ENCODE data around the gene TOR1AIP1.
"Not testable (repeated sequence)": the region's sequence is repeated elsewhere in the genome, so short reads cannot be mapped to it uniquely, and the experiment has no call there.

TOR1AIP1 gene

GRCh38 chr1:179937668-179938254, 55.7 kb downstream of the TOR1AIP1 start:
- no peak for DNase-seq

- no peak for DNase-seq
Observed at GRCh38 chr1:179938752-179939151, 56.7 kb downstream of the TOR1AIP1 start.

- DNase-seq: no peak
Observed at GRCh38 chr1:179939941-179940340, 57.9 kb downstream of the TOR1AIP1 start.

DNA sequence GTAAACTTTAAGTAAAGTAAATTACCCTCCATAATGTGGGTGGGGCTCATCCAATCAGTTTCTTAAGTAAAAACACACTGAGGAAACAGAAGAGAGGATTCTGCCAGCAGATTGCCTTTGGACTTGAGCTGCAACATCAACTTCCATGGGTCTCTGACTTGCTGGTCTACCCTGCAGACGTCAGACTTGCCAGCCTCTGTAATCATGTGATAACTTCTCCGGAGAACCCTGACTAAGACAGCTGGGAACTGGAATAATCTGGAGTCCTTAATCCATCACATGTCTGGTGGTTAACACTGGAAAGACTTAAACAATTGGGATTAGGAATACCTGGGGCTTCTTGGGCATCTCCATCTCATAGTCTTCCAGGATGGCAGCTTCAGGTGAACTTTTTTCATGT, 59.4 kb downstream of the TOR1AIP1 start:
- no peak for DNase-seq

GRCh38 chr1:179950651-179951050, 68.6 kb downstream of the TOR1AIP1 start:
- no peak for DNase-seq

DNA sequence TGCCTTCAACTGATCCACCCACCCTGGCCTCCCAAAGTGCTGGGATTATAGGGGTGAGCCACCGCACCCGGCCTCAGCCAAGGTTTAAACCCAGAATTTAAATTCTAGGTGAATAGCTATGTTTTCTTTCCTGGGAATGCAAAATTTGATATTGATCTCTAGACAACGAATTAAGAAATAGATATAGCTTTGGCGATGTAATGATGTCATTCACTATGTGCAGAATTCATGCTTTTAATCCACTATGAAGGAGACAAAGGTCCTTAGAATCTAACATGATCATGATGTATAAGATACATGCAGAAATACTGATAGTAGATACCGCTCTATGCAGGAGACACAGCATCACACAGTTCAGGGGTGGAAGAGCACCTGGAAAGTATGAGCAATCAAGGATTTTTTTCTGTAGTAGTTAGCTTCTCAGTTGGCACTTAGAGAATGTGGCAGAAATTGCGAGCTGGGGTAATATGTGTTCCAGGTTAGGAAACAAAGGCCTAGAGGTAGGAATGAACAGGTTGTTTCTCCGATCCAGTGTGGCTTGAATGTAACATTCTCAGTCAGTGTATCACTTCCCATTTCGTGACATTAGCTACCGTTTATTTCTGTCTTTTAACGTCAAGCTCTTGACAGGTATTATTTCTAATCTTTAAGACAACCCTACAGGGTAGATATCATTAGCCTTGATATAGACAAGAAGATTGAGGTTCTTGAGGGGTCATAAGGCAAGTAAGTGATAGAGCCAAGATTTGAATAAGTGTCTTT, 69.5 kb downstream of the TOR1AIP1 start:
- no peak for DNase-seq

- DNase-seq: no peak
Observed at GRCh38 chr1:179952186-179952585, 70.1 kb downstream of the TOR1AIP1 start.

GRCh38 chr1:179953974-179954492, 71.9 kb downstream of the TOR1AIP1 start:
- peak in 6 of 56 donors; percentile 7 to 70 (median 54) for DNase-seq

DNA sequence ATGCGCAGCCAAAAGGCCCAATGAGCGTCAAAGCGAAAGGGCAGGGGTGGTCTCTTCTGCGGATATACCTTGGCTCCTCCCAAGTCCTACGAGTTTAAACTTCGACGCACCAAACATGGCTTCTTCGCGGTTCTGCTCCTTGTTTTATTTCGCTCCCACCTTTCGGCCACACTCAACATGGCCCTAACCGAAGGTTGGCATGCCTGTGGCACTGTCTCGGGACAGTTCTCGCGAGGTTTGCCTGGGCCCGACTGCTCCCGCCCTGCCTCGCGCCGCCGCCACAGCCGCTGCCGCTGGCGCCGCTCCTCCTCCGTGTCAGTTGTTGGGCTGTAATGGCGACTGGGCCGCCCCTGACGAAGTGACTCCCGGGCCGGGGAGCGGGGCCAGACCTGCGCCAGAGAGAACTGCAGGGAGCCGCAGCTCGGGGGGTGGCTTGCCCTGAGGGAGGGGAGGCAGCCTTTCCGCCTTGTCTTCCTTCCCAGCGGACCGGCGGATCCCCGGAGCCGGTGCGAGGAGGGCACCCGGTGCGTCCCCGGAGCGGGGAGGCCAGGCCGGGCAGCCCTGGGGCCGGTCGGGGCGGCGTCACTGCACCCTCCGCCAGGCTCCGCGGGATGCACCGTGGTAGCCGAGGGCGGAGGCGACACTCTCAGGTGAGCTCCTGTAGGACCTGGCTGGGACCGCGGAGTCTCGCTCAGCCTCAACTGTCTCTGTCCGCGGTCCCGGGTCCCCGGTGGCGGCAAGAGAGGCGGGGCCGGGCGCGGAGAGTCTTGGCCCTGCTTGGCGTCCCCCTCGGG, 72.6 kb downstream of the TOR1AIP1 start, which contains the start of gene CEP350:
Gene CEP350 (plus strand): TSS at position 318 of the 794 bp plus-strand sequence. CDS start 31,372 bp downstream, outside the sequence.
- DNase-seq: peak; percentile 55 to 97 (median 93)

DNA sequence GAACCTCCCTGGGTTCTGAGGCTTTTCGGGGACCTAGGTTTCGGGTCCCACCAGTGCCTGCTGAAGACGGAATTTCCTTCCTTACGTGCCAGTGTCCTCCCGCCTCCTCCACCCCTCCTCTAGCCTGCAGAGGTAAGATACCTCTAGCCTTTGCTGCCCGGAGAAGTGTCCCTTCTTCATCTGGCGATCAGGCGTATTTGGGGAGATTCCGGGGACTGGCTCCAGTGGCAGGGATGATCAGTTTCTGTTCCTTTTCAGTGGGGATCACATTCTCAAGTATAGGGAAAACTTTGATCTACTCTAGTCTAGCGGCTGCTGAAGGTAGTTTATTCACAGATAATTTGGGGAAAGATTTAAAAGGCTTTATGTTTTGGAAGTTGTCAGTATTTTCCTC, 73.2 kb downstream of the TOR1AIP1 start:
- DNase-seq: peak in 11 of 56 donors; percentile 7 to 76 (median 44)

DNA sequence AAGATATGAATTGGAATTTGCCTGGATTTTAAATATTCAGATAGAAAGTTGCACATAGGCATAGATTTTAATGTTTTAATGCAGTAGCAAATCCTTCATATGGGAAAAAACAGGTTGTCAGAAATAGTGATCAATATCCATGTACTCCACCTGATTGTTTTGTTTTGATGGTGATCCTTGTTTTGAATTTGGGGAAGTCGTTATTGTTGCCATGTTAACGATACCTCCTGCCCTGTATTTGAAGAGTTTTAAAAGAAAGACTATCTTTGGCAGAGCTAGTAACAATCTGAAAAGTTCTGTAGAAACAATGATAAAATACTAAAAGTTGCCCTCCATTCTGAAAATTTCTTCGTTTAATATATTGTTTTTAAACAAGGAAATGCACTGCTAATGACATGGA, 73.6 kb downstream of the TOR1AIP1 start:
- DNase-seq: no peak

- DNase-seq: no peak
Observed at GRCh38 chr1:179958359-179958758, 76.3 kb downstream of the TOR1AIP1 start.

DNA sequence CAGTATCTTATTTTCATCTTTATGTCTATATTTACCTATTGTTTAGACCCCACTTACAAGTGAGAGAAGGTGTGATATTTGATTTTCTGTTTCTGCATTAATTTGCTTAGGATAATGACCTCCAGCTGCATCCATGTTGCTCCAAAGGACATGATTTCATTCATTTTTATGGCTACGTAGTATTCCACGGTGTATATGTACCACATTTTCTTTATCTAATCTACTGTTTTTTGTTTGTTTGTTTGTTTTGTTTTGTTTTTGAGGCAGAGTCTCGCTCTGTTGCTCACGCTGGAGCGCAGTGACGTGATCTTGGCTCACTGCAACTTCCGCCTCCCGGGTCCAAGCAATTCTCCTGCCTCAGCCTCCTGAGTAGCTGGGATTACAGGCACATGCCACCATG, 80.1 kb downstream of the TOR1AIP1 start:
- not testable (repeated sequence) for DNase-seq

DNA sequence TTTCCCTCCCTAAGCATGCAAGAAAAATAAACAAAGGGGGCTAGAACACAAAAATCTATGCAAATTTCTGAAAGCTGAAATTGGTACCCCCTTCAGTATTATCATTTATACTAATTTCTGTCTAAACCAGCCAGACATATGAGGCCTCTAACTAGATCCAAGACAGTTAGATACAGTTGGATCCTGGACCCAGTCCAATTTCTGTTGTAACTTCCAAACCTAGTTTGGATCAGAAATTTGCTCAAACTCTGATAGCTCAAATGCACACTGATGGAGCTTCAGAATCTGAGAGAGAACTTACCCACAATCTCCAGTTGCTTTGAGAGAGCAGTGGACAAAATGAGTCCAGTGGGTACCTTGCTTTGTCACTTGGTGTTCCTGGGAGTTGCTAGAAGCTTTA, 84.5 kb downstream of the TOR1AIP1 start:
- no peak for DNase-seq

GRCh38 chr1:179968284-179968993, 86.4 kb downstream of the TOR1AIP1 start:
- DNase-seq: no peak

DNA sequence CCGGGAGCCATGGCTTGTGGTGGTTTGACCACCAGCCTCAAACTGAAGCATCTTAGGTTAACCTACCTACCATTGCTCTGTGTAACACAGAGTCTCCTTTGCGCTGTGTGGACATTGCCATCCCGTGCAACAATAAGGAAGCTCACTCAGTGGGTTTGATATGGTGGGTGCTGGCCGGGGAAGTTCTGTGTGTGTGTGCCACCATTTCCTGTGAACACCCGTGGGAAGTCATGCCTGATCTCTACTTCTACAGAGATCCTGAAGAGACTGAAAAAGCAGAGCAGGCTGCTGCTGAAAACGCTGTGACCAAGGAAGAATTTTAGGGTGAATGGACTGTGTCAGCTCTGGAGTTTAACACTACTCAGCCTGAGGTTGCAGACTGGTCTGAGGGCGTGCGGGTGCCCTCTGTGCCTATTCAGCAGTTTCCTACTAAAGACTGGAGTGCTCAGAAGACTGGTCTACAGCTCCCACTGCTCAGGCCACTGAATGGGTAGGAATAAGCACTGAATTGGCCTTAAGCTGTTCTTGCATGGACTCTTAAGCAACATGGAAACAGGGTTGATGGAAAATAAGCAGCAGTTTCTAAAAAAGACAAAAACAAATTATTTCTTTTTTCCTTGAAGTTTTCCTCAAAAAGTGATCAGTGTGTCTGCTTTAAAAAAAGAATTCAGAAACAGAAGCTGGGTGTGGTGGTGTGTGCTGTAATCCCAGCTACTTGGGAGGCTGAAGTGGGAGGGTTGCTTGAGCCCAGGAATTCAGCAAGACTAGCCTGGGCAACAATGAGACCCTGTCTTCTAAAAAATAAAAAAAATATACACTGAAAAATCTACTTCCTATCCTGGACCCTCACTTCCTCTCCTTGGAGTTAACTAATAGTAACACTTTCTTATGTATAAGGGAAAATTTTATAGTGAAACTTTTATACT, 87.2 kb downstream of the TOR1AIP1 start:
- peak in 1 of 56 donors; percentile 12 for DNase-seq

All from amygdala (tissue), 56 donors.